OCI-LY7 (cell line): ENCODE data around the gene WDR77. TPM values are rescaled to one million over a fixed set of nuclear protein-coding genes. Genes with fewer than 3 reads are reported as not detected.

Source experiments
- BruUV-seq: library from RNA; stranded (reverse); fragments of 400-500 nt; replicated peaks from 2 replicates; lab custom pipeline; 2021; lab: Mats Ljungman, UMichigan
- CTCF ChIA-PET: fragments of 300-600 bp; sonication (Branson Sonifier 250); formaldehyde crosslinking; loops from one replicate; lab custom pipeline; 2022; ENCODE audit warnings: antibody characterized with exemption; ENCODE audit not compliant: unreplicated experiment; lab: Charles Lee
- POLR2A ChIA-PET: fragments of 300-600 bp; sonication (Branson Sonifier 250); formaldehyde crosslinking; loops from one replicate; lab custom pipeline; 2022; ENCODE audit warnings: antibody characterized with exemption; lab: Charles Lee
- DNase-seq: peaks from one replicate; pipeline ENCODE4 v3.0.0-alpha.2; 2015; ENCODE audit warnings: low spot score
- H2AFZ ChIP-seq: fragments of 200-600 bp; sonication (generic), shearing (Covaris generic); 2 replicates; pipeline ENCODE4 v1.6.1; 2014; ENCODE audit warnings: mild to moderate bottlenecking, antibody characterized with exemption, low read length, moderate library complexity
- H3K27ac ChIP-seq: fragments of 200-600 bp; sonication (generic); 2 replicates; pipeline ENCODE4 v1.5.1; 2014; ENCODE audit warnings: mixed run types, low read depth, mild to moderate bottlenecking, moderate library complexity, low read length, inconsistent platforms; ENCODE audit not compliant: poor library complexity, severe bottlenecking
- H3K36me3 ChIP-seq: fragments of 200-600 bp; sonication (generic); 2 replicates; pipeline ENCODE4 v1.6.1; 2014; ENCODE audit warnings: mild to moderate bottlenecking, antibody characterized with exemption, low read length, moderate library complexity, mixed read lengths; ENCODE audit not compliant: insufficient read depth
- H3K4me1 ChIP-seq: fragments of 200-600 bp; sonication (generic); 2 replicates; pipeline ENCODE4 v1.5.1; 2014; ENCODE audit warnings: mild to moderate bottlenecking, low read length; ENCODE audit not compliant: insufficient read depth, poor library complexity, severe bottlenecking
- H3K4me2 ChIP-seq: fragments of 200-600 bp; sonication (generic); 2 replicates; pipeline ENCODE4 v1.6.1; 2014; ENCODE audit warnings: mild to moderate bottlenecking, low read length
- H3K4me3 ChIP-seq: fragments of 200-600 bp; sonication (generic); 2 replicates; pipeline ENCODE4 v1.5.1; 2014; ENCODE audit warnings: mild to moderate bottlenecking, low read depth, low read length; ENCODE audit not compliant: poor library complexity, severe bottlenecking
- H3K79me2 ChIP-seq: fragments of 200-600 bp; sonication (generic); 2 replicates; pipeline ENCODE4 v1.6.1; 2016; ENCODE audit warnings: low read depth, mild to moderate bottlenecking, low read length, moderate library complexity, mixed read lengths; ENCODE audit not compliant: insufficient read depth
- H3K9me2 ChIP-seq: fragments of 200-600 bp; sonication (generic); 2 replicates; pipeline ENCODE4 v1.6.1; 2016; ENCODE audit warnings: mild to moderate bottlenecking, low read length, mixed read lengths; ENCODE audit not compliant: insufficient read depth
- H3K9me3 ChIP-seq: fragments of 200-600 bp; sonication (generic); 2 replicates; pipeline ENCODE4 v1.6.1; 2014; ENCODE audit warnings: mild to moderate bottlenecking, mixed run types, low read length, mixed read lengths
- H4K20me1 ChIP-seq: fragments of 200-600 bp; sonication (generic); 2 replicates; pipeline ENCODE4 v1.6.1; 2014; ENCODE audit warnings: mild to moderate bottlenecking, antibody characterized with exemption, low read length, moderate library complexity, mixed read lengths; ENCODE audit not compliant: insufficient read depth
- EZH2phosphoT487 ChIP-seq: fragments of 200-600 bp; sonication (generic); IDR thresholded peaks from 2 replicates; pipeline ENCODE4 v1.6.1; 2018; ENCODE audit warnings: low read depth, borderline replicate concordance, mild to moderate bottlenecking, mixed run types, antibody characterized with exemption, low read length, moderate library complexity, mixed read lengths
- intact Hi-C: fragments of 100-400 bp; cut with micrococcal nuclease; formaldehyde crosslinking; loops from one replicate; pipeline ENCODE4 v1.10.0; 2022; ENCODE audit not compliant: unreplicated experiment
- total RNA-seq, 2 experiments: library from RNA; depleted of rRNA in 1 of 2; stranded (reverse); fragments of >200 nt in 1 of 2; shearing (Covaris generic) in 1 of 2; gene quantifications; 2 replicates each; pipeline ENCODE4 v1.2.3, GENCODE V29; 2014 to 2022
- TF ChIP-seq, protein P1 (sequence below): fragments of 200-600 bp; sonication (generic); conservative IDR thresholded peaks from 2 replicates; pipeline ENCODE4 v1.5.1; 2014; ENCODE audit warnings: mild to moderate bottlenecking, antibody characterized with exemption, low read length, moderate library complexity, mixed read lengths

WDR77 gene
- total RNA-seq, 2 experiments from 2014 or later: 66.4 to 97.3 TPM

DNA sequence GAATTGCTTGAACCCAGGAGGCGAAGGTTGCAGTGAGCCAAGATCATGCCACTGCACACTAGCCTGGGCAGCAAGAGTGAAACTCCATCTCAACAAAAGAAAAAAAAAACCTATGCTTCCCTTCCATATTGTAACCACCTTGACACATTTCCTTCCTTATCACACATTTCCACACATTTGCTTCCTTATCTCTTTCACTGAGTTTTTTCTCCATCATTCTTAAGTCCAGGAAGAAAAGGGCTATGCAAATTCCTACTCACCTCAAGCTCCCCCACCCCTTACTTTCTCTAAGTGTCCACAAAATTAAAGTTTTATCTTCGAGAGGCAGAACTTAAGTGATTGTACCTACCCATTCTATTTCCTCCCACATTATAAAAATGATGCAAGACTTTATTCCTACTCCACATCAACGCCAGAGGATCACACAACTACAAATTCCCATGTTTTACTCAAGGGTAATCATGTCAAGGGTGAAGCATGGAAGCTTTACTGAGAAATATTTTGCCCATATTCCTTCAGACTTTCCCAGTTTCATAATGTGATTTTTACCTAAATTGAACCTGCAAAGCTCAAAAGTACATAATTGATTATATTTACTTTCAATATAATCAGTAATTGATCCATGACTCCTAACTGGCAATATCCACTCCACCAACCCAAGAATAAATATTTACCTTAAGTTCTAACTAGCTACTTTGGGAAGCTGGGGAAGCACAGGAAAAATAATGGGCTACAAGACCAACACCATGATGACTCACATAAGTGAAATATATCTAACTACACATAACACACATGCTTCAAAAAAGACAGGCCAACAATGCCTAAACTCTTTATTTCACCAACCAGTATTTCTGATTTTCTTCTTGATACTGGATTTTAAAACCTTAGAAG is 9.3 kb downstream of the WDR77 start:
- no peak overlapping the region for H3K4me2 ChIP-seq
- no peak for TF ChIP-seq EZH2phosphoT487
- H3K27ac ChIP-seq: no peak overlapping the region
- no peak overlapping the region for H2AFZ ChIP-seq
- ChIA-PET CTCF (interaction anchor here (1.0 kb wide), 1 partner anchor 9 kb away, joined by 8 read pairs; no protein-coding TSS in a partner anchor), POLR2A (interaction anchor here (0.5 to 2.4 kb wide), 7 partner anchors 9 to 353 kb away, joined by 3 to 10 read pairs (median 3); partner anchors contain the start of genes OVGP1 and WDR77)
- H3K4me3 ChIP-seq: no peak overlapping the region
- peaks cover 81% of the 10 kb centered on the region for H3K36me3 ChIP-seq
- H4K20me1 ChIP-seq: no peaks in the 10 kb centered on the region
- H3K9me3 ChIP-seq: no peaks in the 10 kb centered on the region
- peaks cover 2% of the 10 kb centered on the region; the same call in 1 of the 2 replicates for H3K79me2 ChIP-seq
- no peaks in the 10 kb centered on the region for H3K9me2 ChIP-seq
- intact Hi-C loops: loop anchor here (10.0 kb wide), 1 partner anchor 95 kb away; no protein-coding TSS in a partner anchor
- H3K4me1 ChIP-seq: no peaks in the 10 kb centered on the region
- no TSS peak for BruUV-seq
- DNase-seq: no peak

DNA sequence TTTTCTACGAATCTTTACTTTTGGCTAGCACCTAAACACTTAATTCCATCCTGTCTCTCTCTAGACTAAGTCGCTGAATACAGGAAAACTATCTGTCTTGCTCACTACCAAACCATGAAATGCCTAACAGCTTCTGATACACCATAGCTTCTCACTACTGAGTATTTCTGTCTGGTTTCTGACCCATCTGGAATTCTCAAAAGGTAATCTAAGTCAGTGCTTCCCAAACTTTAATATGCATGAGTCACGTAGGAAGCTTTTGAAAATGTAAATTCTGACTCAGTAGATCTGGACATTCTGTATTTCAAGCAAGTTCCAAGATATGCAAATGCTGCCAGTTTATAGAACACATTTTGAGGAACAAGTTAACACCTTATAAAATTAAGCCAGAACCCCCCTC is 12.3 kb downstream of the WDR77 start:
- BruUV-seq: no TSS peak
- Histone ChIP-seq H3K4me2 (no peak overlapping the region), H3K4me3 (no peak overlapping the region), H3K27ac (no peak overlapping the region), H3K9me2 (no peaks in the 10 kb centered on the region), H4K20me1 (no peaks in the 10 kb centered on the region), H3K36me3 (peaks cover 51% of the 10 kb centered on the region), H2AFZ (no peak overlapping the region), H3K79me2 (no peaks in the 10 kb centered on the region), H3K9me3 (no peaks in the 10 kb centered on the region), H3K4me1 (no peaks in the 10 kb centered on the region)
- DNase-seq: no peak
- ChIA-PET CTCF (no interaction called here), POLR2A (interaction anchor here (0.7 kb wide), 1 partner anchor 9 kb away, joined by 3 read pairs; no protein-coding TSS in a partner anchor)
- TF ChIP-seq, protein P1, sequence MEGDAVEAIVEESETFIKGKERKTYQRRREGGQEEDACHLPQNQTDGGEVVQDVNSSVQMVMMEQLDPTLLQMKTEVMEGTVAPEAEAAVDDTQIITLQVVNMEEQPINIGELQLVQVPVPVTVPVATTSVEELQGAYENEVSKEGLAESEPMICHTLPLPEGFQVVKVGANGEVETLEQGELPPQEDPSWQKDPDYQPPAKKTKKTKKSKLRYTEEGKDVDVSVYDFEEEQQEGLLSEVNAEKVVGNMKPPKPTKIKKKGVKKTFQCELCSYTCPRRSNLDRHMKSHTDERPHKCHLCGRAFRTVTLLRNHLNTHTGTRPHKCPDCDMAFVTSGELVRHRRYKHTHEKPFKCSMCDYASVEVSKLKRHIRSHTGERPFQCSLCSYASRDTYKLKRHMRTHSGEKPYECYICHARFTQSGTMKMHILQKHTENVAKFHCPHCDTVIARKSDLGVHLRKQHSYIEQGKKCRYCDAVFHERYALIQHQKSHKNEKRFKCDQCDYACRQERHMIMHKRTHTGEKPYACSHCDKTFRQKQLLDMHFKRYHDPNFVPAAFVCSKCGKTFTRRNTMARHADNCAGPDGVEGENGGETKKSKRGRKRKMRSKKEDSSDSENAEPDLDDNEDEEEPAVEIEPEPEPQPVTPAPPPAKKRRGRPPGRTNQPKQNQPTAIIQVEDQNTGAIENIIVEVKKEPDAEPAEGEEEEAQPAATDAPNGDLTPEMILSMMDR: no peak
- TF ChIP-seq EZH2phosphoT487: no peak
- intact Hi-C loops: no loop called here

DNA sequence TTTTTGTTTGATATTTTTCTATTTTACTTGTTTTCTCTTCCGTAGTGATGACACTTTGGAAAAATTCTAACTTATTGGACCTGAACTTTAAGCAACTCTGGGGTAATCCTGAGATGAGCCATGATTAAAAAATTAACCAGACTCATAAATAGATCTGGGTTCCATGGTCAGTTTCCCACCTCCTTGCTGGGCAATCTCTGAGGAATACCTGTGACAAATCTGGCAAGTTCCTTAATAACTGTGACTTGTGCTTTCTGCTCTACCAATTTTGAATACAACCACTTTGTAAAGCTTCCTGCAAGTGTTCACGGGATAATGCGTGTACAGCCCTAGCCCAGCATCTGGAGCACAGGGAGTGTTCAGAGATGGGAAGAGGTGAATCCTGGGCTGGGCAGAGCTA is 24.8 kb downstream of the WDR77 start:
- no peaks in the 10 kb centered on the region for H4K20me1 ChIP-seq
- H3K9me2 ChIP-seq: no peaks in the 10 kb centered on the region
- H3K79me2 ChIP-seq: no peaks in the 10 kb centered on the region
- H3K36me3 ChIP-seq: no peaks in the 10 kb centered on the region
- CTCF ChIA-PET: interaction anchor here (0.8 kb wide), 1 partner anchor 205 kb away, joined by 3 read pairs; no protein-coding TSS in a partner anchor
- H2AFZ ChIP-seq: no peak overlapping the region
- no peak for DNase-seq
- no peak overlapping the region for H3K27ac ChIP-seq
- peaks cover 11% of the 10 kb centered on the region for H3K4me1 ChIP-seq
- POLR2A ChIA-PET: interaction anchor here (0.7 to 1.1 kb wide), 3 partner anchors 11 to 354 kb away, joined by 3 to 6 read pairs (median 5); no protein-coding TSS in a partner anchor
- H3K4me3 ChIP-seq: no peak overlapping the region
- H3K9me3 ChIP-seq: no peaks in the 10 kb centered on the region
- H3K4me2 ChIP-seq: no peak overlapping the region
- BruUV-seq: no TSS peak
- TF ChIP-seq, protein P1: no peak
- no peak for TF ChIP-seq EZH2phosphoT487
- intact Hi-C loops: no loop called here
